ENCODE results near the gene WNT3A.

WNT3A gene

DNA sequence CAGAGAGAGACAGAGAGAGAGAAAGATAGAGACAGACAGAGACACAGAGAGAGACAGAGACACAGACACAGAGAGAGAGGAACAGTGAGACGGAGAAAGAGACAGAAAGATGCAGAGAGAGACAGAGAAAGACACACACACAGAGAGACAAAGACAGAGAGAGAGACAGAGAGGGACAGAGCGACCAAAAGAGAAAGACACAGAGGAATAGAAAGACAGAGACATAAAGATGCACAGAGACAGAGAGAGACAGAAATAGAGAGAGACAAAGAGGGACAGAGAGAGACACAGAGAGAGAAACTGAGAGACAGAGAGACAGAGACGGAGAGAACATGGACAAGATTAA, 16.5 kb downstream of the WNT3A start:
- peaks cover 2% of the 10 kb centered on the region for H3K27me3 ChIP-seq (ENCODE audit: insufficient read depth, poor library complexity, severe bottlenecking)
- no peak overlapping the region for H3K4me3 ChIP-seq (replicated peaks; ENCODE audit: insufficient read depth, low read length)
- no peak for DNase-seq (ENCODE audit: low read depth in 1 of 2, low spot score in 1 of 2)
- no peak for TF ChIP-seq SPI1 (IDR thresholded peaks at IDR 0.05; ENCODE audit: borderline replicate concordance, low read depth)
- no peak for TF ChIP-seq GABPA (IDR thresholded peaks at IDR 0.05; ENCODE audit: low read depth)
- TF ChIP-seq POLR2AphosphoS5 (IDR thresholded peaks at IDR 0.05; ENCODE audit: low read depth) = no peak
- TF ChIP-seq, protein P1, sequence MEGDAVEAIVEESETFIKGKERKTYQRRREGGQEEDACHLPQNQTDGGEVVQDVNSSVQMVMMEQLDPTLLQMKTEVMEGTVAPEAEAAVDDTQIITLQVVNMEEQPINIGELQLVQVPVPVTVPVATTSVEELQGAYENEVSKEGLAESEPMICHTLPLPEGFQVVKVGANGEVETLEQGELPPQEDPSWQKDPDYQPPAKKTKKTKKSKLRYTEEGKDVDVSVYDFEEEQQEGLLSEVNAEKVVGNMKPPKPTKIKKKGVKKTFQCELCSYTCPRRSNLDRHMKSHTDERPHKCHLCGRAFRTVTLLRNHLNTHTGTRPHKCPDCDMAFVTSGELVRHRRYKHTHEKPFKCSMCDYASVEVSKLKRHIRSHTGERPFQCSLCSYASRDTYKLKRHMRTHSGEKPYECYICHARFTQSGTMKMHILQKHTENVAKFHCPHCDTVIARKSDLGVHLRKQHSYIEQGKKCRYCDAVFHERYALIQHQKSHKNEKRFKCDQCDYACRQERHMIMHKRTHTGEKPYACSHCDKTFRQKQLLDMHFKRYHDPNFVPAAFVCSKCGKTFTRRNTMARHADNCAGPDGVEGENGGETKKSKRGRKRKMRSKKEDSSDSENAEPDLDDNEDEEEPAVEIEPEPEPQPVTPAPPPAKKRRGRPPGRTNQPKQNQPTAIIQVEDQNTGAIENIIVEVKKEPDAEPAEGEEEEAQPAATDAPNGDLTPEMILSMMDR (IDR thresholded peaks at IDR 0.05; ENCODE audit: insufficient read depth, low read length) = no peak
- TF ChIP-seq, protein P2, sequence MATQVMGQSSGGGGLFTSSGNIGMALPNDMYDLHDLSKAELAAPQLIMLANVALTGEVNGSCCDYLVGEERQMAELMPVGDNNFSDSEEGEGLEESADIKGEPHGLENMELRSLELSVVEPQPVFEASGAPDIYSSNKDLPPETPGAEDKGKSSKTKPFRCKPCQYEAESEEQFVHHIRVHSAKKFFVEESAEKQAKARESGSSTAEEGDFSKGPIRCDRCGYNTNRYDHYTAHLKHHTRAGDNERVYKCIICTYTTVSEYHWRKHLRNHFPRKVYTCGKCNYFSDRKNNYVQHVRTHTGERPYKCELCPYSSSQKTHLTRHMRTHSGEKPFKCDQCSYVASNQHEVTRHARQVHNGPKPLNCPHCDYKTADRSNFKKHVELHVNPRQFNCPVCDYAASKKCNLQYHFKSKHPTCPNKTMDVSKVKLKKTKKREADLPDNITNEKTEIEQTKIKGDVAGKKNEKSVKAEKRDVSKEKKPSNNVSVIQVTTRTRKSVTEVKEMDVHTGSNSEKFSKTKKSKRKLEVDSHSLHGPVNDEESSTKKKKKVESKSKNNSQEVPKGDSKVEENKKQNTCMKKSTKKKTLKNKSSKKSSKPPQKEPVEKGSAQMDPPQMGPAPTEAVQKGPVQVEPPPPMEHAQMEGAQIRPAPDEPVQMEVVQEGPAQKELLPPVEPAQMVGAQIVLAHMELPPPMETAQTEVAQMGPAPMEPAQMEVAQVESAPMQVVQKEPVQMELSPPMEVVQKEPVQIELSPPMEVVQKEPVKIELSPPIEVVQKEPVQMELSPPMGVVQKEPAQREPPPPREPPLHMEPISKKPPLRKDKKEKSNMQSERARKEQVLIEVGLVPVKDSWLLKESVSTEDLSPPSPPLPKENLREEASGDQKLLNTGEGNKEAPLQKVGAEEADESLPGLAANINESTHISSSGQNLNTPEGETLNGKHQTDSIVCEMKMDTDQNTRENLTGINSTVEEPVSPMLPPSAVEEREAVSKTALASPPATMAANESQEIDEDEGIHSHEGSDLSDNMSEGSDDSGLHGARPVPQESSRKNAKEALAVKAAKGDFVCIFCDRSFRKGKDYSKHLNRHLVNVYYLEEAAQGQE (IDR thresholded peaks at IDR 0.05; ENCODE audit: insufficient replicate concordance, low read depth) = no peak
- no peak overlapping the region for H3K27ac ChIP-seq (replicated peaks)

- H3K27me3 ChIP-seq (ENCODE audit: insufficient read depth, poor library complexity, severe bottlenecking) = peaks cover 3% of the 10 kb centered on the region
- no peak overlapping the region for H3K27ac ChIP-seq (replicated peaks)
- DNase-seq (ENCODE audit: low read depth in 1 of 2, low spot score in 1 of 2) = no peak
- TF ChIP-seq GABPA (IDR thresholded peaks at IDR 0.05; ENCODE audit: low read depth) (no peak), POLR2AphosphoS5 (IDR thresholded peaks at IDR 0.05; ENCODE audit: low read depth) (no peak), SPI1 (IDR thresholded peaks at IDR 0.05; ENCODE audit: borderline replicate concordance, low read depth) (no peak)
- TF ChIP-seq, protein P2 (IDR thresholded peaks at IDR 0.05; ENCODE audit: insufficient replicate concordance, low read depth) = no peak
- TF ChIP-seq, protein P1 (IDR thresholded peaks at IDR 0.05; ENCODE audit: insufficient read depth, low read length) = no peak
- H3K4me3 ChIP-seq (replicated peaks; ENCODE audit: insufficient read depth, low read length) = no peak overlapping the region
Observed at GRCh38 chr1:228029281-228029680, 22.5 kb downstream of the WNT3A start.

- H3K27me3 ChIP-seq (ENCODE audit: insufficient read depth, poor library complexity, severe bottlenecking) = peaks cover 3% of the 10 kb centered on the region
- H3K4me3 ChIP-seq (replicated peaks; ENCODE audit: insufficient read depth, low read length) = no peak overlapping the region
- DNase-seq (ENCODE audit: low read depth in 1 of 2, low spot score in 1 of 2) = no peak
- TF ChIP-seq, protein P2 (IDR thresholded peaks at IDR 0.05; ENCODE audit: insufficient replicate concordance, low read depth) = no peak
- TF ChIP-seq SPI1 (IDR thresholded peaks at IDR 0.05; ENCODE audit: borderline replicate concordance, low read depth) = no peak
- no peak for TF ChIP-seq POLR2AphosphoS5 (IDR thresholded peaks at IDR 0.05; ENCODE audit: low read depth)
- TF ChIP-seq, protein P1 (IDR thresholded peaks at IDR 0.05; ENCODE audit: insufficient read depth, low read length) = no peak
- TF ChIP-seq GABPA (IDR thresholded peaks at IDR 0.05; ENCODE audit: low read depth) = no peak
- H3K27ac ChIP-seq (replicated peaks) = no peak overlapping the region
Observed at GRCh38 chr1:228030451-228031201, 23.8 kb downstream of the WNT3A start.

Measured in HL-60 (cell line).